Daoy (cell line): ENCODE measurements around the gene AAK1. TPM values are rescaled to one million over a fixed set of nuclear protein-coding genes. Genes with fewer than 3 reads are reported as not detected.
A peak's percentile ranks its signal among the peaks of the same experiment; 100 is the strongest.
"Not testable (repeated sequence)": the region's sequence is repeated elsewhere in the genome, so short reads cannot be mapped to it uniquely, and the experiment has no call there.

ENCODE experiments used
- DNase-seq: peaks from one replicate; pipeline ENCODE4 v3.0.0-alpha.2; 2015; ENCODE audit warnings: low read depth
- total RNA-seq: library from RNA; depleted of rRNA; stranded (reverse); fragments of >200 nt; shearing (Covaris generic); gene quantifications from 2 replicates; pipeline ENCODE4 v1.2.3, GENCODE V29; 2014; rRNA removed

AAK1 gene
- 21.5 and 23.4 TPM in 2 replicates for total RNA-seq

- peak; percentile 93 for DNase-seq
Measured at GRCh38 chr2:69643602-69644505, at the start of gene AAK1. Gene AAK1 (minus strand): TSS chr2:69643739. CDS start chr2:69643040, 699 bp downstream.

- no peak for DNase-seq
Measured at GRCh38 chr2:69692424-69692823, 48.9 kb upstream of the AAK1 start.

GRCh38 chr2:69689969-69690368 is 46.4 kb upstream of the AAK1 start:
- no peak for DNase-seq

- DNase-seq: no peak
Measured at GRCh38 chr2:69689466-69689865, 45.9 kb upstream of the AAK1 start.

- DNase-seq: no peak
Measured at GRCh38 chr2:69687971-69688611, 44.6 kb upstream of the AAK1 start.

GRCh38 chr2:69686813-69687212 is 43.3 kb upstream of the AAK1 start:
- DNase-seq: no peak

- peak; percentile 13 for DNase-seq
Measured at GRCh38 chr2:69685321-69686048, 41.9 kb upstream of the AAK1 start.

- peak; percentile 81 for DNase-seq
Measured at GRCh38 chr2:69683170-69683971, 39.8 kb upstream of the AAK1 start.

GRCh38 chr2:69682525-69682924 is 39.0 kb upstream of the AAK1 start:
- DNase-seq: no peak

- no peak for DNase-seq
Measured at GRCh38 chr2:69680001-69680675, 36.6 kb upstream of the AAK1 start.

GRCh38 chr2:69677914-69678313 is 34.4 kb upstream of the AAK1 start:
- DNase-seq: no peak

- DNase-seq: no peak
Measured at GRCh38 chr2:69676146-69676545, 32.6 kb upstream of the AAK1 start.

GRCh38 chr2:69674316-69674670 is 30.8 kb upstream of the AAK1 start:
- no peak for DNase-seq

GRCh38 chr2:69673098-69673497 is 29.6 kb upstream of the AAK1 start:
- not testable (repeated sequence) for DNase-seq

- DNase-seq: no peak
Measured at GRCh38 chr2:69669666-69670065, 26.1 kb upstream of the AAK1 start.

- DNase-seq: no peak
Measured at GRCh38 chr2:69668598-69668997, 25.1 kb upstream of the AAK1 start.

GRCh38 chr2:69667805-69668382 is 24.4 kb upstream of the AAK1 start:
- DNase-seq: peak; percentile 11

GRCh38 chr2:69665152-69665551 is 21.6 kb upstream of the AAK1 start:
- DNase-seq: no peak

- DNase-seq: no peak
Measured at GRCh38 chr2:69663860-69664259, 20.3 kb upstream of the AAK1 start.

GRCh38 chr2:69662547-69662946 is 19.0 kb upstream of the AAK1 start:
- not testable (repeated sequence) for DNase-seq

GRCh38 chr2:69660637-69661036 is 17.1 kb upstream of the AAK1 start:
- DNase-seq: no peak
